HCT116 (cell line): ENCODE measurements around the gene OR56A4.

ENCODE experiments used
- FOSL1 ChIP-seq: IDR thresholded peaks from 2 replicates; pipeline ENCODE4 v1.6.1; 2012; ENCODE audit warnings: low read depth
- POLR2A ChIP-seq: IDR thresholded peaks from 2 replicates; pipeline ENCODE4 v1.7.0; 2011; ENCODE audit warnings: borderline replicate concordance; ENCODE audit not compliant: insufficient read depth, insufficient read length; ENCODE audit errors: extremely low read depth
- POLR2AphosphoS5 ChIP-seq: IDR thresholded peaks from 2 replicates; pipeline ENCODE4 v1.6.1; 2011; ENCODE audit warnings: mild to moderate bottlenecking, low read depth, low read length, moderate library complexity
- RAD21 ChIP-seq: IDR thresholded peaks from 2 replicates; pipeline ENCODE4 v1.6.1; 2012; ENCODE audit warnings: low read depth, mild to moderate bottlenecking
- TF ChIP-seq, protein P1 (sequence below), 3 experiments: fragments of 200-600 bp in 1 of 3; sonication (generic) in 1 of 3; IDR thresholded peaks in 2 of 3; conservative IDR thresholded peaks in 1 of 3; 2 replicates each; pipeline ENCODE4 v1.5.1; 2012 to 2017; ENCODE audit warnings: low read depth in 2 of 3, low read length in 2 of 3, antibody characterized with exemption in 1 of 3, borderline replicate concordance in 1 of 3, control low read depth in 1 of 3, mild to moderate bottlenecking in 1 of 3, mixed read lengths in 1 of 3, mixed run types in 1 of 3, moderate library complexity in 1 of 3; ENCODE audit not compliant: insufficient read depth in 1 of 3

DNA sequence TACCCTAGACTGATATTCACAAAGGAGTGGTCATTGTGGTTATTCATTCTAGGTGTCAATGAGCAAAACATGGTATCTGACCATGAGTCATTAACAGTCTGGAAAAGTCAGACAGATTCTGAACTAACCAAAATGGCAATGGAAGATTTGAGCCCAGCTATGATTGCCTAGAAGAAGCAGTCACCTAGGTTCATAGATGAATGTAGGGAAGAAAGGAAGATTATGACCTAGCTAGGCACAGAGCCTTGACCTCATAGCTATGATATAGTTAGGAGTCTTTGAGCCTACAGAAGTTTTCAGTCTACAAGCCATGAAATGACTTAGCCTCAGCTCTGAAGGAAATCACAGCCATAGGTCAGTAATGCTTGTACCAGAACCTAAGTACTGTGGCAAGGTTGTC is 351 bp downstream of the OR56A4 start:
- TF ChIP-seq POLR2A (no peak), POLR2AphosphoS5 (no peak), FOSL1 (no peak), RAD21 (no peak)
- TF ChIP-seq, protein P1, sequence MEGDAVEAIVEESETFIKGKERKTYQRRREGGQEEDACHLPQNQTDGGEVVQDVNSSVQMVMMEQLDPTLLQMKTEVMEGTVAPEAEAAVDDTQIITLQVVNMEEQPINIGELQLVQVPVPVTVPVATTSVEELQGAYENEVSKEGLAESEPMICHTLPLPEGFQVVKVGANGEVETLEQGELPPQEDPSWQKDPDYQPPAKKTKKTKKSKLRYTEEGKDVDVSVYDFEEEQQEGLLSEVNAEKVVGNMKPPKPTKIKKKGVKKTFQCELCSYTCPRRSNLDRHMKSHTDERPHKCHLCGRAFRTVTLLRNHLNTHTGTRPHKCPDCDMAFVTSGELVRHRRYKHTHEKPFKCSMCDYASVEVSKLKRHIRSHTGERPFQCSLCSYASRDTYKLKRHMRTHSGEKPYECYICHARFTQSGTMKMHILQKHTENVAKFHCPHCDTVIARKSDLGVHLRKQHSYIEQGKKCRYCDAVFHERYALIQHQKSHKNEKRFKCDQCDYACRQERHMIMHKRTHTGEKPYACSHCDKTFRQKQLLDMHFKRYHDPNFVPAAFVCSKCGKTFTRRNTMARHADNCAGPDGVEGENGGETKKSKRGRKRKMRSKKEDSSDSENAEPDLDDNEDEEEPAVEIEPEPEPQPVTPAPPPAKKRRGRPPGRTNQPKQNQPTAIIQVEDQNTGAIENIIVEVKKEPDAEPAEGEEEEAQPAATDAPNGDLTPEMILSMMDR (IDR thresholded peaks at IDR 0.05 in 2 of 3, conservative IDR thresholded peaks at IDR 0.05 in 1 of 3; ENCODE audit: borderline replicate concordance in 1 of 3, insufficient read depth in 1 of 3, low read depth in 2 of 3, low read length in 2 of 3), result no peak
